Retinal pigment epithelial cell (primary cell): Measurements from ENCODE around the gene CLVS2.

Experiments
- DNase-seq: peaks from one replicate; pipeline ENCODE4 v3.0.0-alpha.2; 2010; ENCODE audit warnings: low read depth
- H3K4me3 ChIP-seq: 2 replicates; pipeline ENCODE4 v1.5.1; 2011; ENCODE audit warnings: mild to moderate bottlenecking, low read length, control low read depth, moderate library complexity
- CTCF ChIP-seq: conservative IDR thresholded peaks from 2 replicates; pipeline ENCODE4 v1.5.1; 2011; ENCODE audit warnings: low read depth, low read length, control low read depth, inconsistent platforms

CLVS2 gene

GRCh38 chr6:123117145-123117908, 121.3 kb downstream of the CLVS2 start:
- DNase-seq = no peak
- H3K4me3 ChIP-seq = no peak overlapping the region
- TF ChIP-seq CTCF = no peak

GRCh38 chr6:123118811-123119210, 122.8 kb downstream of the CLVS2 start:
- TF ChIP-seq CTCF = no peak
- no peak overlapping the region for H3K4me3 ChIP-seq
- no peak for DNase-seq
